DND-41 (cell line): ENCODE data around the gene PACRG.

ENCODE experiments used
- ATAC-seq: fragments of 200-7000 bp; cut with Tn5 transposase; 3 replicates; pipeline ENCODE4 v1.9.1; 2021; ENCODE audit warnings: low read depth; ENCODE audit not compliant: insufficient read depth
- DNase-seq: peaks from one replicate; pipeline ENCODE4 v3.0.0-alpha.2; 2020
- H2AFZ ChIP-seq: 2 replicates; pipeline ENCODE4 v1.6.0; 2012; ENCODE audit warnings: low read depth, low read length
- H3K27ac ChIP-seq: 2 replicates; pipeline ENCODE4 v1.5.1; 2012; ENCODE audit warnings: low read length, inconsistent platforms
- H3K27me3 ChIP-seq: fragments of 200-600 bp; sonication (generic); 2 replicates; pipeline ENCODE4 v1.6.0; 2012; ENCODE audit warnings: low read length, mild to moderate bottlenecking, inconsistent platforms; ENCODE audit not compliant: insufficient read depth, poor library complexity
- H3K36me3 ChIP-seq: 2 replicates; pipeline ENCODE4 v1.5.1; 2012; ENCODE audit warnings: low read length, inconsistent platforms; ENCODE audit not compliant: insufficient read depth
- H3K4me1 ChIP-seq: 2 replicates; pipeline ENCODE4 v1.5.1; 2012; ENCODE audit warnings: mild to moderate bottlenecking, low read length; ENCODE audit not compliant: insufficient read depth
- H3K4me2 ChIP-seq: 2 replicates; pipeline ENCODE4 v1.6.0; 2012; ENCODE audit warnings: mild to moderate bottlenecking, moderate library complexity, low read length, inconsistent platforms; ENCODE audit not compliant: insufficient read depth
- H3K4me3 ChIP-seq, 2 experiments: fragments of 200-600 bp in 1 of 2; shearing (Covaris generic) in 1 of 2; 2 replicates each; pipeline ENCODE4 v1.5.1; 2012 to 2016; ENCODE audit warnings: inconsistent platforms in 2 of 2, low read length in 2 of 2, mild to moderate bottlenecking in 2 of 2, low read depth in 1 of 2, moderate library complexity in 1 of 2
- H3K79me2 ChIP-seq: 2 replicates; pipeline ENCODE4 v1.6.0; 2012; ENCODE audit warnings: low read length, inconsistent platforms; ENCODE audit not compliant: insufficient read depth
- H3K9ac ChIP-seq: 2 replicates; pipeline ENCODE4 v1.6.0; 2012; ENCODE audit warnings: low read depth, mild to moderate bottlenecking, inconsistent platforms, low read length, moderate library complexity
- H3K9me3 ChIP-seq: 2 replicates; pipeline ENCODE4 v1.5.1; 2012; ENCODE audit warnings: low read length, moderate library complexity, mild to moderate bottlenecking, inconsistent platforms; ENCODE audit not compliant: insufficient read depth, severe bottlenecking
- H4K20me1 ChIP-seq: 2 replicates; pipeline ENCODE4 v1.6.0; 2012; ENCODE audit warnings: low read length; ENCODE audit not compliant: insufficient read depth
- CTCF ChIP-seq: IDR thresholded peaks from 2 replicates; pipeline ENCODE4 v1.5.1; 2012; ENCODE audit warnings: borderline replicate concordance, low read length, moderate library complexity, mild to moderate bottlenecking; ENCODE audit not compliant: poor library complexity, severe bottlenecking; ENCODE audit errors: extremely low read depth
- EZH2 ChIP-seq: IDR thresholded peaks from 3 replicates; pipeline ENCODE4 v1.6.1; 2012; ENCODE audit warnings: borderline replicate concordance, low read depth, mild to moderate bottlenecking, moderate library complexity, low read length, inconsistent platforms; ENCODE audit not compliant: severe bottlenecking

Gene PACRG

GRCh38 chr6:162713974-162714780 lies 13.6 kb upstream of the PACRG start:
- Histone ChIP-seq H3K27me3 (no peaks in the 10 kb centered on the region), H3K9me3 (no peaks in the 10 kb centered on the region), H3K9ac (no peak overlapping the region), H3K4me3 (no peak overlapping the region), H3K36me3 (no peaks in the 10 kb centered on the region), H3K4me2 (no peak overlapping the region), H3K4me1 (no peaks in the 10 kb centered on the region), H4K20me1 (no peaks in the 10 kb centered on the region), H2AFZ (no peak overlapping the region), H3K79me2 (no peaks in the 10 kb centered on the region), H3K27ac (no peak overlapping the region)
- TF ChIP-seq EZH2 (no peak), CTCF (no peak)
- no peak for DNase-seq
- no peak for ATAC-seq

DNA sequence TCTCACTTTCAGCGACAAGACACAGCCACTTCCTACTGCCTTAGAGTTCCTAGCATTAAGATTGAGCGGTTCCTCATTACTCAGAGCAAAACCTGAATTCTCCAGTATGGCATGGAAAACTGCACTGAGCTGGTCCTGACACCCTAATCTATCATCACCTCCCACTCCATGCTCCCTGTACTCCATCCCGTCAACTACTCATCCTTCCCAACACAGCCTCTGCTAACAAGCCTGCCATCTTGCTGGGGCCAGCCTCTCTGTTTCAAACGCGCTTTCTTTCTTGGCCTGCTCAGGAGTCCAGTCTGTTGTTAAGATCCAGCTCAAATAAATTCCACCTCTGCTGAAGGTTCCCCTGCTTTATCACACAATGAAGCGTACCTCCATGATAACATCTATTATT lies 12.2 kb upstream of the PACRG start:
- TF ChIP-seq CTCF: no peak
- H4K20me1 ChIP-seq: no peaks in the 10 kb centered on the region
- no peak overlapping the region for H2AFZ ChIP-seq
- H3K9ac ChIP-seq: no peak overlapping the region
- no peaks in the 10 kb centered on the region for H3K9me3 ChIP-seq
- H3K27me3 ChIP-seq: no peaks in the 10 kb centered on the region
- no peaks in the 10 kb centered on the region for H3K36me3 ChIP-seq
- H3K4me2 ChIP-seq: no peak overlapping the region
- H3K27ac ChIP-seq: no peak overlapping the region
- H3K4me3 ChIP-seq: no peak overlapping the region
- DNase-seq: no peak
- no peaks in the 10 kb centered on the region for H3K4me1 ChIP-seq
- ATAC-seq: no peak
- H3K79me2 ChIP-seq: no peaks in the 10 kb centered on the region

- Histone ChIP-seq H3K27ac (no peak overlapping the region), H3K4me1 (no peaks in the 10 kb centered on the region), H4K20me1 (no peaks in the 10 kb centered on the region), H3K36me3 (no peaks in the 10 kb centered on the region), H3K27me3 (no peaks in the 10 kb centered on the region), H3K9me3 (no peaks in the 10 kb centered on the region), H3K9ac (no peak overlapping the region), H3K79me2 (no peaks in the 10 kb centered on the region), H3K4me2 (no peak overlapping the region), H3K4me3 (no peak overlapping the region), H2AFZ (no peak overlapping the region)
- TF ChIP-seq EZH2: no peak
- no peak for TF ChIP-seq CTCF
- DNase-seq (no peak), ATAC-seq (no peak)
These were observed 8.2 kb upstream of the PACRG start for GRCh38 chr6:162719528-162719927.

- no peaks in the 10 kb centered on the region for H3K4me1 ChIP-seq
- H3K27ac ChIP-seq: no peak overlapping the region
- H3K4me2 ChIP-seq: no peak overlapping the region
- no peak for TF ChIP-seq EZH2
- TF ChIP-seq CTCF: no peak
- no peaks in the 10 kb centered on the region for H3K79me2 ChIP-seq
- H3K9ac ChIP-seq: no peak overlapping the region
- H3K27me3 ChIP-seq: no peaks in the 10 kb centered on the region
- no peaks in the 10 kb centered on the region for H3K36me3 ChIP-seq
- no peak overlapping the region for H3K4me3 ChIP-seq
- DNase-seq (no peak), ATAC-seq (no peak)
- no peaks in the 10 kb centered on the region for H4K20me1 ChIP-seq
- H2AFZ ChIP-seq: no peak overlapping the region
- H3K9me3 ChIP-seq: no peaks in the 10 kb centered on the region
These were observed 6.4 kb upstream of the PACRG start for GRCh38 chr6:162721404-162721687.
